Osteocyte (in vitro differentiated cells): ENCODE data around the gene CAB39L. TPM values are rescaled to one million over a fixed set of nuclear protein-coding genes. Genes with fewer than 3 reads are reported as not detected.

ENCODE experiments used
- DNase-seq: peaks from one replicate; pipeline ENCODE4 v3.0.0; 2021; ENCODE audit warnings: mixed read lengths; ENCODE audit not compliant: unreplicated experiment; ENCODE audit errors: extremely low spot score
- H3K27ac Mint-ChIP-seq: one replicate; pipeline ENCODE4 v1.8.0; 2021; ENCODE audit warnings: mild to moderate bottlenecking, mixed read lengths; ENCODE audit not compliant: unreplicated experiment
- H3K27me3 Mint-ChIP-seq: one replicate; pipeline ENCODE4 v1.8.0; 2021; ENCODE audit warnings: mixed read lengths; ENCODE audit not compliant: unreplicated experiment
- H3K36me3 Mint-ChIP-seq: one replicate; pipeline ENCODE4 v1.8.0; 2021; ENCODE audit warnings: mixed read lengths; ENCODE audit not compliant: unreplicated experiment
- H3K4me1 Mint-ChIP-seq: one replicate; pipeline ENCODE4 v1.8.0; 2021; ENCODE audit warnings: mixed read lengths; ENCODE audit not compliant: unreplicated experiment
- H3K4me3 Mint-ChIP-seq: one replicate; pipeline ENCODE4 v1.8.0; 2021; ENCODE audit warnings: mild to moderate bottlenecking, moderate library complexity, mixed read lengths; ENCODE audit not compliant: unreplicated experiment
- H3K9me3 Mint-ChIP-seq: one replicate; pipeline ENCODE4 v1.8.0; 2021; ENCODE audit warnings: mixed read lengths; ENCODE audit not compliant: unreplicated experiment
- total RNA-seq: library from RNA; stranded (reverse); gene quantifications from 2 replicates; pipeline ENCODE4 v1.2.1, GENCODE V29; 2021
- TF ChIP-seq, protein P1 (sequence below): fragments of 200-600 bp; sonication (generic); IDR thresholded peaks from 2 replicates; pipeline ENCODE4 v1.5.0; 2021; ENCODE audit warnings: antibody characterized with exemption, mild to moderate bottlenecking, moderate library complexity

The CAB39L gene
- total RNA-seq, 1 donor from 2014 or later, result 8.3 TPM

DNA sequence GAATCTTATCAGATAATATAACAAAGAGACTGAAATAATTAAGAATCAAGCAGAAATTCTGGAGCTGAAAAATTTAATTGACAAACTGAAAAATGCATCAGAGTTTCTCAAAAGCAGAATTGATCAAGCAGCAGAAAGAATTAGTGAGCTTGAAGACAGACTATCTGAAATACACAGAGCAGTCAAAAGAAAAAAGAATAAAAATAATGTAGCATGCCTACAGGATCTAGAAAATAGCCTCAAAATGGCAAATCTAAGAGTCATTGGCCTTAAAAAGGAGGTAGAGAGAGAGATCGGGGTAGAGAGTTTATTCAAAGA is 39.2 kb downstream of the CAB39L start:
- TF ChIP-seq, protein P1, sequence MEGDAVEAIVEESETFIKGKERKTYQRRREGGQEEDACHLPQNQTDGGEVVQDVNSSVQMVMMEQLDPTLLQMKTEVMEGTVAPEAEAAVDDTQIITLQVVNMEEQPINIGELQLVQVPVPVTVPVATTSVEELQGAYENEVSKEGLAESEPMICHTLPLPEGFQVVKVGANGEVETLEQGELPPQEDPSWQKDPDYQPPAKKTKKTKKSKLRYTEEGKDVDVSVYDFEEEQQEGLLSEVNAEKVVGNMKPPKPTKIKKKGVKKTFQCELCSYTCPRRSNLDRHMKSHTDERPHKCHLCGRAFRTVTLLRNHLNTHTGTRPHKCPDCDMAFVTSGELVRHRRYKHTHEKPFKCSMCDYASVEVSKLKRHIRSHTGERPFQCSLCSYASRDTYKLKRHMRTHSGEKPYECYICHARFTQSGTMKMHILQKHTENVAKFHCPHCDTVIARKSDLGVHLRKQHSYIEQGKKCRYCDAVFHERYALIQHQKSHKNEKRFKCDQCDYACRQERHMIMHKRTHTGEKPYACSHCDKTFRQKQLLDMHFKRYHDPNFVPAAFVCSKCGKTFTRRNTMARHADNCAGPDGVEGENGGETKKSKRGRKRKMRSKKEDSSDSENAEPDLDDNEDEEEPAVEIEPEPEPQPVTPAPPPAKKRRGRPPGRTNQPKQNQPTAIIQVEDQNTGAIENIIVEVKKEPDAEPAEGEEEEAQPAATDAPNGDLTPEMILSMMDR, result no peak
- Mint-ChIP-seq H3K27me3 (no peaks in the 10 kb centered on the region), H3K4me1 (peaks cover 5% of the 10 kb centered on the region), H3K36me3 (peaks cover 15% of the 10 kb centered on the region), H3K9me3 (peaks cover 14% of the 10 kb centered on the region), H3K27ac (no peak overlapping the region), H3K4me3 (no peak overlapping the region)
- no peak for DNase-seq

DNA sequence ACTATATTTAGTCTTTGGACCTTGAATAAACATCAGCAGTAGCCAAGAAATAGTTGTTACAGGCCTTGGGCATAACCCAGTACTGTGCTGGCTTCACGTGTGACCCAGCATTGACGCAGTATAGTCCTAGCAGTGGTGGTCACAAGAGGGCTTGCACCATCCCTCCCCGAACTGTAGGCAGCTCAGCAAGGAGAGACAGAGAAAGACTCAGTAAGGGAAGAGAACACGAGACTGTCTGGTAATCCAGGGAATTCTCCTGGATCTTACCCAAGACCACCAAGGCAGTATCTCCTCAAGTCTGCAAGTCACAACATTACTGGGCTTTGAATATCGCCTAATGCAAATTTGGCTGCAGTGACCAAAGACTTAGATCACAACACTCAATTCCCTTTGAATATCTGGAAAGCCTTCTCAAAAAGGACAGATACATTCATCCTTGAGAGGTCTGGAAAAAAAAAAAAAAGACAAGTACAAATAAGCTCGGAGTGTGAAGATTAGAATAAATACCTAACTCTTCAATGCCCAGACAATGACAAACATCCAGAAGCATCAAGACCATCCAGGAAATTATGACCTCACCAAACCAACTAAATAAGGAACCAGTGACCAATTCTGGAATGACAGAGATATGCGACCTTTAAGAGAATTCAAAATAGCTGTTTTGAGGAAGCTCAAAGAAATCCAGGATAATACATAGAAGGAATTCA is 39.7 kb downstream of the CAB39L start:
- no peak overlapping the region for H3K27ac Mint-ChIP-seq
- no peak overlapping the region for H3K4me3 Mint-ChIP-seq
- no peak for DNase-seq
- TF ChIP-seq, protein P1, result no peak
- peaks cover 5% of the 10 kb centered on the region for H3K4me1 Mint-ChIP-seq
- no peaks in the 10 kb centered on the region for H3K27me3 Mint-ChIP-seq
- H3K9me3 Mint-ChIP-seq, result peaks cover 14% of the 10 kb centered on the region
- H3K36me3 Mint-ChIP-seq, result peaks cover 15% of the 10 kb centered on the region

DNA sequence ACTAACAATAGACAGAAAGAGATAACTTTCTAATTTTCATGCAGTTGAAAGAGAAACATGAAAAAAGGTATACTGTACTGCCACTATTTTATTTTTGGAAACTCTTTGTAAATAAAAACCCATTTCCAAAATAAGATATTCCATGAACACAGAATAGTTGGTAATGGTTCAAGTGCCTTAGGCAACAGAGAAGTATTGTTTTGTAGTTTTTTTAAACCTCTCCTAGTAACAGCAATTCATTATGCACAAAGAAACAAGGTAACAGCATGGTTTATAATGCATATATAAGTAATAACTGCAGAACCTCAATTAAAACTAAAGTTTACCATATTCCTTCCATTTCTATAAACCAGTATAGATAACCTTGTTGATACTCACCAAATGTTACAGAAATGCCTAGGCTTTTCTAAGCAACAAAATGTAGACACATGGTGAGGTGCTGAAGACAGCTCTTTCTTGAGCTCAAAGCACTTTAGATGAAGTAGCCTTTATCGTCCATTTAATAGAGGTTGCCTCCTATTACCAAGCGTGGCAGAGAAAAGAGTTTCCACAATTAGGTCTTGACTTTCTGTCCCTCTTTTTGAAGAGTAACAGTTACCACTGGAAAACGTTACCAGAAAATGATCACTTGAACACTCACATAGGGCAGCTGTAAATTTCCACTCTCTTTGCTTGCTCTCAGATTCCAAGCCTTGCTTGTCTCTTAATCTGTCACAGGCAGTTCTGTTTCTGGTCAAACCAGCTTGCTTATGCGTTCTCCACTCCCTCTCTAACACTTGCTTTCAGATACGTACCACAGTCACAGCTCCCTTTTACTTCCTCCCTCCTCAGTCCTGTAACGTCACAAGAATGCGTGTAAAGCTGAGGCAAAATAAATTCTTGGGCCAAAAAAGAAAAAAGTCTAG is 42.9 kb downstream of the CAB39L start:
- Mint-ChIP-seq H3K27me3 (no peaks in the 10 kb centered on the region), H3K4me3 (no peak overlapping the region), H3K9me3 (peaks cover 14% of the 10 kb centered on the region), H3K36me3 (peaks cover 13% of the 10 kb centered on the region), H3K4me1 (peaks cover 5% of the 10 kb centered on the region), H3K27ac (no peak overlapping the region)
- TF ChIP-seq, protein P1, result no peak
- no peak for DNase-seq

DNA sequence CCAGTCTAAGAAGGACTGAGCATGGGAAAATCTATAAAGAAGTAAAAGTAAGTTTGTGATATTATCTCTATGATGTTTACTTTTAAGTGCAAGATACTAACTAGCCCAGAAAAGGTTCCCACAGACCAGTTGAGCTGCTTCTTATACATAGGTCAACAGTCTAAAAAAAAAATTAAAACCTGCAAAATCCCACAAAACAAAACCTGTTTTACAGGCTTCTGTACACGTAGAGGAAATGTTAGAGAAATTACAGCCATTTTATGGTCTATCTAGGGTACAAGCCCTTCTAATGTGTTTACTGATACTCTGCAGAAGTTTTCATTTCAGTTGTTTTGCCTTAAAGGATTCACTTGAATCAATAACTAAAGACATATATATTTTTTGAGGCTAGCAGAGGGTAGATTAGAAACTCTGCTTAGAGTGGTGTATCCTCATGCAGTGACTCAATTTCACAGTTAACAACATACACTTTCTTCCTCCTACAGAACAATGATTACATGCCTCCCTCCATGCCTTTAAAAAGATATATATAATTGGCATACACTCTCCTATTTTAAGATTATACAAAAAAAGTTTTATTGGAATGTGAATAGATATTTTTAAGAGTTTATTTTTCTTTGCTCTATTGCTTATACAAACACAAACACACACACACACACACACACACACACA is 43.9 kb downstream of the CAB39L start:
- no peak for DNase-seq
- no peak overlapping the region for H3K27ac Mint-ChIP-seq
- peaks cover 9% of the 10 kb centered on the region for H3K4me1 Mint-ChIP-seq
- H3K27me3 Mint-ChIP-seq, result no peaks in the 10 kb centered on the region
- no peak overlapping the region for H3K4me3 Mint-ChIP-seq
- TF ChIP-seq, protein P1, result no peak
- H3K9me3 Mint-ChIP-seq, result peaks cover 11% of the 10 kb centered on the region
- H3K36me3 Mint-ChIP-seq, result peaks cover 8% of the 10 kb centered on the region
